Mesothelial cell of epicardium (in vitro differentiated cells): ENCODE data around the gene SWT1. TPM values are rescaled to one million over a fixed set of nuclear protein-coding genes. Genes with fewer than 3 reads are reported as not detected.

Experiments
- DNase-seq, 2 experiments: peaks; one replicate each; pipeline ENCODE4 v3.0.0; 2021; ENCODE audit warnings: low spot score in 2 of 2; ENCODE audit not compliant: unreplicated experiment in 2 of 2
- H3K27ac Mint-ChIP-seq: 2 replicates; pipeline ENCODE4 v1.8.0; 2021; ENCODE audit warnings: mixed read lengths
- H3K27me3 Mint-ChIP-seq: 2 replicates; pipeline ENCODE4 v1.8.0; 2021; ENCODE audit warnings: low read depth, mixed read lengths
- H3K36me3 Mint-ChIP-seq: 2 replicates; pipeline ENCODE4 v1.8.0; 2021; ENCODE audit warnings: mixed read lengths
- H3K4me1 Mint-ChIP-seq: 2 replicates; pipeline ENCODE4 v1.8.0; 2021; ENCODE audit warnings: mixed read lengths
- H3K4me3 Mint-ChIP-seq: 2 replicates; pipeline ENCODE4 v1.8.0; 2021; ENCODE audit warnings: mild to moderate bottlenecking, moderate library complexity, mixed read lengths
- H3K9me3 Mint-ChIP-seq: 2 replicates; pipeline ENCODE4 v1.8.0; 2021; ENCODE audit warnings: mixed read lengths
- CTCF ChIP-seq: fragments of 200-600 bp; sonication (generic); IDR thresholded peaks from one replicate; pipeline ENCODE4 v1.5.0; 2021; ENCODE audit warnings: antibody characterized with exemption; ENCODE audit not compliant: unreplicated experiment
- total RNA-seq: library from RNA; stranded (reverse); gene quantifications from 3 replicates; pipeline ENCODE4 v1.2.1, GENCODE V29; 2021

SWT1 gene
- total RNA-seq, 1 donor from 2014 or later = 8.0 TPM

GRCh38 chr1:185258676-185259075 lies 101.7 kb downstream of the SWT1 start:
- H3K4me1 Mint-ChIP-seq = peaks cover 15% of the 10 kb centered on the region
- H3K4me3 Mint-ChIP-seq = no peak overlapping the region
- TF ChIP-seq CTCF = no peak
- H3K9me3 Mint-ChIP-seq = peaks cover 3% of the 10 kb centered on the region
- no peak overlapping the region for H3K27ac Mint-ChIP-seq
- peaks cover 4% of the 10 kb centered on the region for H3K36me3 Mint-ChIP-seq
- H3K27me3 Mint-ChIP-seq = no peaks in the 10 kb centered on the region
- DNase-seq = no peak

GRCh38 chr1:185260611-185261010 lies 103.6 kb downstream of the SWT1 start:
- H3K4me1 Mint-ChIP-seq = peaks cover 21% of the 10 kb centered on the region
- no peak overlapping the region for H3K4me3 Mint-ChIP-seq
- no peaks in the 10 kb centered on the region for H3K36me3 Mint-ChIP-seq
- peaks cover 3% of the 10 kb centered on the region for H3K9me3 Mint-ChIP-seq
- H3K27ac Mint-ChIP-seq = no peak overlapping the region
- no peak for TF ChIP-seq CTCF
- H3K27me3 Mint-ChIP-seq = no peaks in the 10 kb centered on the region
- DNase-seq = no peak

- Mint-ChIP-seq H3K27ac (no peak overlapping the region), H3K4me1 (peaks cover 21% of the 10 kb centered on the region), H3K9me3 (peaks cover 3% of the 10 kb centered on the region), H3K36me3 (no peaks in the 10 kb centered on the region), H3K27me3 (no peaks in the 10 kb centered on the region), H3K4me3 (no peak overlapping the region)
- TF ChIP-seq CTCF = no peak
- DNase-seq = no peak
Observed at GRCh38 chr1:185262151-185262550, 105.2 kb downstream of the SWT1 start.

- H3K4me1 Mint-ChIP-seq = peaks cover 16% of the 10 kb centered on the region
- DNase-seq = no peak
- H3K27ac Mint-ChIP-seq = no peak overlapping the region
- H3K36me3 Mint-ChIP-seq = no peaks in the 10 kb centered on the region
- H3K9me3 Mint-ChIP-seq = peaks cover 3% of the 10 kb centered on the region
- H3K4me3 Mint-ChIP-seq = no peak overlapping the region
- H3K27me3 Mint-ChIP-seq = no peaks in the 10 kb centered on the region
- TF ChIP-seq CTCF = no peak
Observed at GRCh38 chr1:185263292-185263691, 106.3 kb downstream of the SWT1 start.

- Mint-ChIP-seq H3K36me3 (no peaks in the 10 kb centered on the region), H3K27ac (no peak overlapping the region), H3K27me3 (no peaks in the 10 kb centered on the region), H3K4me1 (peaks cover 12% of the 10 kb centered on the region), H3K9me3 (peaks cover 3% of the 10 kb centered on the region), H3K4me3 (no peak overlapping the region)
- TF ChIP-seq CTCF = no peak
- no peak for DNase-seq
Observed at GRCh38 chr1:185263780-185264179, 106.8 kb downstream of the SWT1 start.

- H3K27me3 Mint-ChIP-seq = no peaks in the 10 kb centered on the region
- peaks cover 3% of the 10 kb centered on the region for H3K9me3 Mint-ChIP-seq
- no peak overlapping the region for H3K27ac Mint-ChIP-seq
- no peak for TF ChIP-seq CTCF
- H3K36me3 Mint-ChIP-seq = no peaks in the 10 kb centered on the region
- no peak overlapping the region for H3K4me3 Mint-ChIP-seq
- no peak for DNase-seq
- H3K4me1 Mint-ChIP-seq = peaks cover 6% of the 10 kb centered on the region
Observed at GRCh38 chr1:185265314-185265713, 108.3 kb downstream of the SWT1 start.
